Stimulated activated CD8-positive, alpha-beta memory T cell treated with anti-CD3 and anti-CD28 coated beads, Interleukin-12 subunit alpha, Interleukin-12 subunit beta, amount 100 ng/mL, for 4 hours (primary cell): ENCODE results near the gene EZR.

Experiments
- DNase-seq: peaks from one replicate; pipeline ENCODE4 v3.0.0-alpha.2; 2020; ENCODE audit warnings: low read depth

Gene EZR

DNA sequence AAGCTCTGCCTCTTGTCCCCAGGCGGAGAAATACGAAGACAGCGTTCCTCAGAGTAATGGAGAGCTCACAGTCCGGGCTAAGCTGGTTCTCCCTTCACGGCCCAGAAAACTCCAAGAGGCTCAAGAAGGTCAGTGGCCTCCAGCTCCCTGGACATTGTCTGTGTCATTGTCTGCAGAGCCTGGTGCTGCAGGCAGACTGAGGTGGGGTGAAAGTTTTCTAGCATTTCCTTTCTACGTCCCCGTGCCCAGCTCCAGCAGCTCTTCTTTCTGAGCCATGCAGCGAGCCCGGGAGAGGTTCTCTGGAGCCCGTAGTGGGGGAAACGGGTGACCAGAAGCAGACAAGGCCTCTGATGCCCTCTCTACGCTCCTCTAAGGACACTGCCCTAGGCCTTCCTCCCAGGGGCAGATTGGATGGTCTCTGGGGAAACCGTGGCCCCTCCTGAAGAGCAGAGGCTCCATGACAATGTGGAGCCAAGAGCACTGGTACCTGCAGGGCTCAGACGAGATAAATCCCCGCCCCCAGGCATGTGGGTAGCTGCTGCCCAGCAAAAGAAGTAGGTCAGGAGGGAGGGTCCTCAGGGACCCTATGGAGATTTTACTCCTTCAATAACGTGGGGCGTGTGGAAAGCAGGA lies 58.4 kb downstream of the EZR start:
- DNase-seq: no peak

GRCh38 chr6:158759966-158760617 lies 59.1 kb downstream of the EZR start:
- no peak for DNase-seq

- no peak for DNase-seq
These were observed 60.2 kb downstream of the EZR start for GRCh38 chr6:158758941-158759479.

- no peak for DNase-seq
These were observed 60.7 kb downstream of the EZR start for GRCh38 chr6:158758451-158758860.

DNA sequence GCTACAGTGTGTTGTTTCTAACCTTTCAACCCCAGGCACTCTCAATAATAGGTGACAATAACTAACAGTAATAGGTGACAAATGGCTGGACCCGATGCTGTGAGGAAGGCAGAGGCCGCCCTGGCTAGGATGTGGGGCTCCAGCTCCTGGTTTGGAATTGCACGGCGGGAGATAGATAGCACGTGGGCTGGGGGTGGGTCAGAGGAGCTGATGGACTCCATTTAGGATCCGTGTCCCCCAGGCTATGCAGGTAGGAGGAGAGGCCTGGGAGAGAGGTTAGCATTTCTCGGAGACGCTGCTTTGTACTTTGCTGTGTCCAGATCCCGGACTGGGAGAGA lies 61.4 kb downstream of the EZR start:
- DNase-seq: no peak

- DNase-seq: no peak
These were observed 62.0 kb downstream of the EZR start for GRCh38 chr6:158756977-158757752.

- no peak for DNase-seq
These were observed 63.0 kb downstream of the EZR start for GRCh38 chr6:158756126-158756525.

- DNase-seq: no peak
These were observed 63.5 kb downstream of the EZR start for GRCh38 chr6:158755636-158756035.

GRCh38 chr6:158754738-158755137 lies 64.4 kb downstream of the EZR start:
- no peak for DNase-seq

GRCh38 chr6:158753811-158754210 lies 65.4 kb downstream of the EZR start:
- DNase-seq: no peak

- DNase-seq: no peak
These were observed 66.6 kb downstream of the EZR start for GRCh38 chr6:158752613-158753012.

DNA sequence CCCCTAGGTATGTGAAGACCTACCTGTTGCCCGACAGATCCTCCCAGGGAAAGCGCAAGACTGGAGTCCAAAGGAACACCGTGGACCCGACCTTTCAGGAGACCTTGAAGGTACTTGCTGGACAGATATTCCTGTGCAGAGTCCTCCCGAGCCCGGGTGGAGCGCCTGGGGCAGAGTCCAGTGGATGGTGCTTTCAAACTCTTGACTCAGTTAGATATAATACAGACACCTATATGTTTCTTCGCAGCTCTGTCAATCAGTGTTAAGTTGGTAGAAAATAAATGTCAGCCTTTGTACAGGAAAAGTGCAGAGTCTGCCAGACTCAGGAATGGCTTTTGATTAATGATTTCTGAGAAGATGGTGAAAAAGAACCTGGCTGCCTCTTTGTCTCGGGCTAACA lies 67.2 kb downstream of the EZR start:
- DNase-seq: no peak

DNA sequence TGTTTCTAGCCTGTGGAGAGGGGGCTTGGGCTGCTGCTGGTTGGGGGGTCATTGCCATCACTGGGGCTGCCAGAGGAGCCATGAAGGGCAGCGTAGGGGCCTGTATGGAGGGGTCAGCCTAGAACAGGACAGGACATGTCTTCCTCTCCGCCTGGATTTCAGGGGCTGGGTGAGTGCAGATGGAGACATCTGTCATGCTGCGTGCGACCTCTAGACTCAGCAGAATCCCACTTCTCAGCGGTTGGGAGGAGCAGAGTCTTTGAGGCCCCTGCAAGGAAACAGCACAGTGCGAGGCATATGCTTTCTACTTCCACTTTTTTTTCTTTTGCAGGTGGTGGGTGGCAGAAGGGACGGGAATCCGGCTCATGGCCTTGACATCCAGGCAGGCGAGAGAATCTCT lies 67.9 kb downstream of the EZR start:
- DNase-seq: no peak

GRCh38 chr6:158744986-158745430 lies 74.2 kb downstream of the EZR start:
- no peak for DNase-seq

DNA sequence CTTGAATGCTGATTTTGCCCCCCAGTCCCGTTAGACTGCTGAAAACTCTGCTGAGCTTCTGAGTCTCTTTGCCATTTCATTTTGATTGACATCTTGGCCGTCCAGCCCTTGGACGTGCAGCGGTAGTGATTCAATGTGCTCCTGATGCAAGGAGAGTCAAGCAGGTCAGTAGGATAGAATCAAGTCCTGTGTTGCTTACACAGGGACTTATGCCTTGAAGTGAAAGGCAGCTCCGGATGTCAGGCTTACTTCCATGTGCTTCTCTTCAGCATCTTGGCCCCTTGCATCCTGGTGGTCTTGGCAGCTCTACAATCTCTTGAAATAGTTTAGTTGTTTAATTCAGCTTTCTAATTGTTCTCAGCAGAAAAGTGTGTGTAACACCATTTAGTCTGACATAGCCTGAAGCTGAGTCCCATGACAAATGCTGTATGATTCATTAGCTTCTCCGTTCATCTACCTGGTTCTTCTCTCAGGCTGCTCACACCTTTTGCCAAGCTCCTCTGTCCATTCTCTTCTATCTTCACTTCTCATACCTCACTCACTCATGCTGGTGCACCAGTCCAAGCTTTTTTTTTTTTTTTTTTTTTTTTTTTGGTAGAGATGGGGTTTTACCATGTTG lies 76.0 kb downstream of the EZR start:
- no peak for DNase-seq

DNA sequence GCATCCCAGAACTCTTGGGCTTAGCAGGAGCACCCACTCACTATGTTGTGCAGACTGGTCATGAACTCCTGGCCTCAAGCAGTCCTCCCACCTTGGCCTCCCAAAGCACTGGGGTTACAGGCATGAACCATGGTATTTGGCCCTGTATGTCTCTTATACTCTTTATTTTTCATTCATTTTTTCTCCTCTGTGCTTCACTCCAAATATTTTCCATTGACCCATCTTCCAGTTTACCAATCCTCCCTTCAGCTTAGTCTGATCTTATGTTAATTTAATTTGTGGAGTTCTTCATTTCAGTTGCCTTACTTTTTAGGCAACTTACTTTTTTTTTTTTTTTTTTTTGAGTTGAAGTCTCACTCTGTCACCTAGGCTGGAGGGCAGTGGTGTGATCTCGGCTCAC lies 79.5 kb downstream of the EZR start:
- no peak for DNase-seq

GRCh38 chr6:158737710-158738615 lies 81.2 kb downstream of the EZR start:
- DNase-seq: no peak

- no peak for DNase-seq
These were observed 82.0 kb downstream of the EZR start for GRCh38 chr6:158737082-158737709.

GRCh38 chr6:158735009-158735408 lies 84.2 kb downstream of the EZR start:
- no peak for DNase-seq

GRCh38 chr6:158730541-158730907 lies 88.6 kb downstream of the EZR start:
- DNase-seq: no peak

- no peak for DNase-seq
These were observed 89.1 kb downstream of the EZR start for GRCh38 chr6:158729906-158730540.
